HG02884 (cell line): ENCODE measurements around the gene HECTD2.
"Not testable (repeated sequence)": the region's sequence is repeated elsewhere in the genome, so short reads cannot be mapped to it uniquely, and the experiment has no call there.

ENCODE experiments used
- ATAC-seq: cut with Tn5 transposase; IDR thresholded peaks from one replicate; pipeline ENCODE4 v1.9.1; 2021; ENCODE audit warnings: mild to moderate bottlenecking, moderate library complexity; ENCODE audit not compliant: unreplicated experiment

Gene HECTD2

DNA sequence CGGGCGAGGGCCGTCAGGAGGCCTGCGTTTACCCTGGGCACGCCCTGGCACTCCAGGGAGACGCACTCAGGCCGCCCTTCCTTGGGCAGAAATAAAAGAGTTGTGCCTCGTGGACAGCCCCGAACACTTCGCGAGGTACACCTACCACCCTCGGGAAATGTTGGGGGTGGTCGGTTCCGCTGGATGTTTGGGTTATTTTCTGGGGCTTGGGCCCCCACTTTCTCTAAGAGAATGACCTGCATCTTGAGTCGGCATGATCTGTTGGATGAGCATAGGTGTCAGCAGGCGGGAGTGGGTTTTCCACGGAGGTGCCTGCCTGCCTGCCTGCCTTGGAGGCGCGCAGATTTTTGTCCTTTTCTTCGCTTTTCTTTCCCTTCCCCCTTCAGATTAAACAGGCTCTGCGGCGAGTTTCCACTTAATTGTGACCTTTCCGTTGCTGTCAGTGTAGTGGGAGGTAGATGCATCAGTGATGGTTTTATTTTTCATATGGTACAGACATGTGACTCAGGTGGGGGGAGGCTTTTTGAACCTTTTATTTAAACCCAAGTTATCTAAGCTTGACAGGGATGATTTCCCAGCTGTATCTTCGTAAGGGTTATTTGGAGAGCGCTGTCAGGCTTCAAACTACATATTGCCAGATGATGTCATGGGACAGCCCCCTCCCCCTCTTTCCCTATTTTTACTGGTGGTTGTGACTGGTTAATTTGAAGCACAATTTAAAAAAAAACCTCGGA lies 661 bp downstream of the HECTD2 start:
- no peak for ATAC-seq

DNA sequence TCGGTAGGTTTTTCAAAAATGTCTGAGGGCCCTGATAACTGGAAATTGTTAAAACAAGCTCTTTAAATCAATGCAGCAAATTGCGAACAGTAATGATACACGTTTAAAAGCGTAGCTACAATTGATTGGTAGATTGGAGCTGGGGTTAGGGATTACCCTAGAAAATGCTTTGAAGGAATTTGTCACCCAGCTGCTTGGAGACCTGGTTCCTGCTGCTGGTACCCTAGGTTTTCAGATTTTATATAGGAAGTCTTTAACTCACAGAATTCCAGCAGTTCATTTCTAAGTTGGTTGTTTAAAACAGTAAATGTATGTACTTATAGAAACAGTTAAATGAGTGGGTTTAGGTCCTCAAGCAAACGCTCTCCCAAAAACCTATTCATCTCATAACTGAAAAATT lies 1.5 kb downstream of the HECTD2 start:
- ATAC-seq: no peak

DNA sequence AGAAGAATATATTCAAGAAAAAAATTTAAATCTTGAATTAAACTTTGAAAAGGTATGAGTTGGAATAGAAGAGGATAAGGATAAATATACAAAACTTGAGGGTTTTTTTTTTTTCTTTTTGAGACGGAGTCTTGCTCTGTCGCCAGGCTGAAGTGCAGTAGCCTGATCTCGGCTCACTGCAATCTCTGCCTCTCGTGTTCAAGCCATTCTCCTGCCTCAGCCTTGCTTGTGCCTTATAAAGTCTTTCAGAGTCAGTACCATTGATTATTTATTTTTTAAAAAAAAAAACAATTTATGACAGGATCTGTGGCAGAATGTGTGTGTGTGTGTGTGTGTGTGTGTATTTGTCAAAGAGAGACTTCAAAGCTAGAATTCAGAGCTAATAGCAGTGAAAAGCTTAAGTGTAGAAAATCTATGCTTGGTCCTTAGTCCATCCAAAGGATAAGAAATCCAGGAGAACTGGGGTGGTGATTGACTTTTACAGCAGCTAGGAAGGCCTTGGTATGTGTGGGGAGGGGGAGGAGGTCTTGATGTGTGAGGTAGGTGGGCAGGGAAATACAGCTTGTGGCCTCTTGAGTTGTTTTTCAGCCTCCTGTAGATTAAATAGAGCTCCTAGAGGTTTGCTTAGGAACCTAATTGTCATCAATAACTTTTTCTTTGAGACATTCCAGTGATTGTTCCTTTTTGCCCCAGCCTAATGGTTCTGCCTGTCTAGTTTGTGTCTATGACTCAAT lies 2.4 kb downstream of the HECTD2 start:
- no peak for ATAC-seq

- no peak for ATAC-seq
These were observed 5.7 kb downstream of the HECTD2 start for GRCh38 chr10:91415816-91416215.

- ATAC-seq: no peak
These were observed 6.3 kb downstream of the HECTD2 start for GRCh38 chr10:91416339-91416855.

GRCh38 chr10:91418416-91418815 lies 8.3 kb downstream of the HECTD2 start:
- no peak for ATAC-seq

- ATAC-seq: no peak
These were observed 10.7 kb downstream of the HECTD2 start for GRCh38 chr10:91420868-91421267.

DNA sequence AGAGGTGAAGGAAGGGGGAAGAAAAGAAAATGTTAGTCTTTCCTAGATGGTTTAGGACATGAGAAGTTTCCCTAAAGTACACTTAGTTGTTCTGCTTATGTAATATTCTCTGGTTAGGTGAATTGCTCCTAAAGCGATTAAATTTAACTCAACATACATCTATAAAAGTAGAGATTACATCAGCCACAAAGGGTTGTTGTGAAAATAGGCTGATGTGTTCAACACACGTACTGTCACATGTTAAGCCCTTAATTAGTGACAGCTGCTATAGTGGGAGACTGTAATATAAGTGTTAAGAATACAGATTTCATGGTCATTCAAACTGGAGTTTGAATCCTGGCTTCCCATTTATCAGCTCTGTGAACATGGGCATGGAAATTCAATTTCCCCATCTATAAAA lies 12.8 kb downstream of the HECTD2 start:
- no peak for ATAC-seq

DNA sequence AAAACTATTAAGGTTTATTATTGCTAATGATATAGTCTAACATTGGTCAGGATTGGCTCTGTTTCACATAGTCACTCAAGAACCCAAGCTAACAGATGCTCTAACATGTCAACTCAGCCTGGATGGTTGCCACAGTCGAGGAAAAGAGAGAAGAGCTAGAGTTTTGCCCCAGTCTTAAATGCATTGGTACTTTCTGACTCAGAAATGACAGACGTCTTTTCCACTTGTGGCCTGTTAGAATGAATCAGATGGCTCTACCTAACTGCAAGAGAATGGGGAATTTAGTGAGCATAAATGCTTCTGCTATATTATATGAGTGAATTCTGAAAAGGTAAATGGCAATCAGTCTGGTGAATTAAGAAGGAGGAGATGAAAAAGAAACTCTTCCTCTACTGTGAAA lies 13.9 kb downstream of the HECTD2 start:
- ATAC-seq: no peak

DNA sequence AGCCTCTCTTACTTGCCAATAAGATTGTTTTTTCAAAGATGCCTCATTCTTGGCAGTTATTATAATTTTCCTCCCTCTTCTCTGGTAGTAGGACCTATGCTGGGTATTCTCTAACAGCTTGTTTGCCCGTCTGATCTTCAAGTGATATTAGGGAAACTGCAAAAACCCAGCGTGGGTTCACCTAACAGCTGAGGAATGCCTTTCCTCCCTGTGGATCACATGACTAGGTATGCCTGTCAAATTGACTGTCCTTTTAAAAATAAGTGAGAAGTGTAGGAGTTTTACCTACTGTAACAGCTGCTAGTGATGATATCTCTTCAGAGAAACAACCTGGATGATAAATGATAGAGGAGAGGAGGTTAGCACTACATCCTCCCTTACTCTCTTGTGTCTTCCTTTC lies 22.0 kb downstream of the HECTD2 start:
- no peak for ATAC-seq

- ATAC-seq: no peak
These were observed 23.5 kb downstream of the HECTD2 start for GRCh38 chr10:91433620-91434019.

GRCh38 chr10:91434041-91434440 lies 23.9 kb downstream of the HECTD2 start:
- ATAC-seq: no peak

- ATAC-seq: no peak
These were observed 25.1 kb downstream of the HECTD2 start for GRCh38 chr10:91435241-91435640.

DNA sequence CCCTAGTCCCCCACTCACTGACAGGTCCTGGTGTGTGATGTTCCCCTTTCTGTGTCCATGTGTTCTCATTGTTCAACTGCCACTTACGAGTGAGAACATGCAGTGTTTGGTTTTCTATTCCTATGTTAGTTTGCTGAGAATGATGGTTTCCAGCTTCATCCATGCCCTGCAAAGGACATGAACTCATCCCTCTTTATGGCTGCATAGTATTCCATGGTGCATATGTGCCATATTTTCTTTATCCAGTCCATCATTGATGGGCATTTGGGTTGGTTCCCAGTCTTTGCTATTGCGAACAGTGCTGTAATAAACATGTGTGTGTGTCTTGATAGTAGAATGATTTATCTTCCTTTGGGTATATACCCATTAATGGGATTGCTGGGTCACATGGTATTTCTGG lies 28.1 kb downstream of the HECTD2 start:
- not testable (repeated sequence) for ATAC-seq

GRCh38 chr10:91444211-91445182 lies 34.4 kb downstream of the HECTD2 start:
- ATAC-seq: no peak

DNA sequence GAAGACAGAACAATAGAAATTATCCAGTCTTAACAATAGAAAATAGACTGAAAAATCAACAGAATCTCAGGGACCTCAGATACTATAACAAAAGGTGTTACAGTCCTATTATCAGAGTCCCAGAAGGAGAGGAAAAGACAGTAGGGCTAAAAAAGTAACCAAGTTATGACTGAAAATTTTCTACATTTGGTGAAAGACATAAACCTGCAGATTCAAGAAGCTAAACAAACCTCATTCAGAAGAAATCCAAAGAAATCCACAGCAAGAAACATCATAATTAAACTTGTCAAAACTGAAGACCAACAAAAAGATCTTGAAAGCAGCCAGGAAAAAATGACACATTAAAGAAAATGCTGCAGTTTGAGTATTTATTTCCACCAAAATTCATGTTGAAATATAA lies 41.9 kb downstream of the HECTD2 start:
- ATAC-seq: no peak

- no peak for ATAC-seq
These were observed 43.4 kb downstream of the HECTD2 start for GRCh38 chr10:91453535-91453934.

DNA sequence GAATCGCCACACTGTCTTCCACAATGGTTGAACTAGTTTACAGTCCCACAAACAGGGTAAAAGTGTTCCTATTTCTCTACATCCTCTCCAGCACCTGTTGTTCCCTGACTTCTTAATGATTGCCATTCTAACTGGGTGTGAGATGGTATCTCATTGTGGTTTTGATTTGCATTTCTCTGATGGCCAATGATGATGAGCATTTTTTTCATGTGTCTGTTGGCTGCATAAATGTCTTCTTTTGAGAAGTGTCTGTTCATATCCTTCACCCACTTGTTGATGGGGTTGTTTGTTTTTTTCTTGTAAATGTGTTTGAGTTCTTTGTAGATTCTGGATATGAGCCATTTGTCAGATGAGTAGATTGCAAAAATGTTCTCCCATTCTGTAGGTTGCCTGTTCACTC lies 45.0 kb downstream of the HECTD2 start:
- ATAC-seq: not testable (repeated sequence)

- no peak for ATAC-seq
These were observed 50.5 kb downstream of the HECTD2 start for GRCh38 chr10:91460681-91461080.

GRCh38 chr10:91462423-91462822 lies 52.3 kb downstream of the HECTD2 start:
- ATAC-seq: no peak

DNA sequence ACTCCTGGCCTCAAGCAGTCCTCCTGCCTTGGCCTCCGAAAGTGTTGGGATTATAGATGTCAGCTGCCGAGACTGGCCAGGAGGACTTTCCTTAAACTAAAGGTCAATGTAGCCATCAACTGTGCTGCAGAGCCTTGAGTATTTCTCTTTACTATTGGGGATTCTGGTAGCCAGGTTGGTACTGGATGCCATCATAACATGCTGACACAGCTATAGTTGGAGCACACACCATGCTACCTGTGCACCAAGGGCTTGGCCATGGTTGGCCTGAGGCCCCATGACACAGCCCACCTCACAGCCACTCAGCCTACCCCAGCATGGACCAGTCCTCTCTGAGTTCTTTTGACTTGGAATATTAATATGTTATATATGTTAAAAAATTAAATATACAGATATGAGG lies 54.4 kb downstream of the HECTD2 start:
- no peak for ATAC-seq
